ENCODE results near the gene FAM107A. TPM values are rescaled to one million over a fixed set of nuclear protein-coding genes. Genes with fewer than 3 reads are reported as not detected.
"Not testable (repeated sequence)": the region's sequence is repeated elsewhere in the genome, so short reads cannot be mapped to it uniquely, and the experiment has no call there.

FAM107A gene
- polyA plus RNA-seq, 1 experiment = 0.11 TPM

DNA sequence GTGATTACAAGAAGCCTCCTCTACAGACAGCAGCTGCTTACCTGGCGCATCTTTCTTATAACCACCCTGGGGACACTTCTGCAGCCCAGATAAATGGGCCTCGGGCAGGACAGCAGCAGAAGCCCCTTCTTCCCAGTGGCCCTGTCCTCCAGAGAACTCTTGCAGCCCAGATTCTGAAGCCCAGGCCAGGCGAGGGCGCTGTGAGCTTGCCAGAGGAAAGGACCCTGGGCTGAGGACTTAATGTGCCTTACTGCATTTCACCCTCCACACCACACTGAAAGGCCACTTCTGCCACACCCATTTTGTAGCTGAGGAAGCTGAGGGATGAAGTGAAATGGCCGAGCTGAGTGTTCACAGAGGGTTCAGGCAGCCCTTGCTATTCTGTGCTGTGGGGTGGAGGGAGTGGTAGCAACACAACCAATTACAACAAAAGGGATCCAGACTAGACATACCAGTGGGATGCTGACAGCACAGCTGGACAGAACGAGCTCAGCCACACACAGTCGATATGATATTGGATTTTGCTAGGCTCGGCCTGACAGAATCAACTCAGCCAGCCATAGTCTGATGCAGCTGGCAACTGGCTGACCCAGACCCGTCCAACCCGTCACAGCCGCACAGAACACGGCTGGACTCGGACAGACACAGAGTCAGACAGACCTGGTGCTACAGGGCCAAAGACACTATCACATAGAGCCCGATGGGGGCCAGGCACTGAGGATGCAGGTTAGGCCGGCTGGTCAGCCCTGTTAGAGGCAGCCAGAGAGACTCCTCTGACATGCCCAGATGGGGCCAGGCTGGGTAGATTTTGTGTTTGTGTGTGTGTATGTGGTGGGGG, 47.5 kb downstream of the FAM107A start:
- CTCF ChIA-PET = interaction anchor here (0.9 to 1.6 kb wide), 5 partner anchors 8 to 223 kb away, joined by 3 to 4 read pairs (median 4); partner anchors contain the start of gene HTD2
- no peaks in the 10 kb centered on the region; the same call in 1 of the 2 replicates for H3K36me3 ChIP-seq (ENCODE audit: control insufficient read depth, insufficient read depth, low read length)

DNA sequence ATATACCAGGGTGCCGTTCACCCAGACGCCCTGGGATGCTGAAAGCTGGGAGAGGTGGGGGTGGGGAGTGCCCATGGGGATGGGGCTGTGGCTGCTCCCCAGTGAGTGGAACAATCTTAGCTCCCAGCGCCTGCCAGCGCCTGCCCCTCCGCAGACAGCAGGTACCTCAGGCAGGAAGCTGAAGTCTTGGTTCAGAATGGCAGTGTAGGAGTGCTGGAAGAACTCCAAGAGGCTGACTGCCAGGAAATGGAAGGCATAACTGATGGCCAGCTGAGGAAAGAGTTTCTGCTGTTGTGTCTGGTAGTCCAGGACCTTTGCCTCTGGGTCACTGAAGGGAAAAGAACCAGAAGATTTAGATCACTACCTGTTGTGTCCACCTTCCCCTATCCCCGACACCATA, 48.6 kb downstream of the FAM107A start:
- POLR2A ChIA-PET = no interaction called here
- DNase-seq (ENCODE audit: low read depth) = no peak
- peaks cover 2% of the 10 kb centered on the region for H3K36me3 ChIP-seq (ENCODE audit: control insufficient read depth, insufficient read depth, low read length)
- H3K27me3 ChIP-seq (ENCODE audit: control insufficient read depth, insufficient read depth, low read length) = no peaks in the 10 kb centered on the region
- TF ChIP-seq, protein P1, sequence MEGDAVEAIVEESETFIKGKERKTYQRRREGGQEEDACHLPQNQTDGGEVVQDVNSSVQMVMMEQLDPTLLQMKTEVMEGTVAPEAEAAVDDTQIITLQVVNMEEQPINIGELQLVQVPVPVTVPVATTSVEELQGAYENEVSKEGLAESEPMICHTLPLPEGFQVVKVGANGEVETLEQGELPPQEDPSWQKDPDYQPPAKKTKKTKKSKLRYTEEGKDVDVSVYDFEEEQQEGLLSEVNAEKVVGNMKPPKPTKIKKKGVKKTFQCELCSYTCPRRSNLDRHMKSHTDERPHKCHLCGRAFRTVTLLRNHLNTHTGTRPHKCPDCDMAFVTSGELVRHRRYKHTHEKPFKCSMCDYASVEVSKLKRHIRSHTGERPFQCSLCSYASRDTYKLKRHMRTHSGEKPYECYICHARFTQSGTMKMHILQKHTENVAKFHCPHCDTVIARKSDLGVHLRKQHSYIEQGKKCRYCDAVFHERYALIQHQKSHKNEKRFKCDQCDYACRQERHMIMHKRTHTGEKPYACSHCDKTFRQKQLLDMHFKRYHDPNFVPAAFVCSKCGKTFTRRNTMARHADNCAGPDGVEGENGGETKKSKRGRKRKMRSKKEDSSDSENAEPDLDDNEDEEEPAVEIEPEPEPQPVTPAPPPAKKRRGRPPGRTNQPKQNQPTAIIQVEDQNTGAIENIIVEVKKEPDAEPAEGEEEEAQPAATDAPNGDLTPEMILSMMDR (IDR thresholded peaks at IDR 0.05; ENCODE audit: insufficient read depth, low read depth, low read length) = no peak
- no peak overlapping the region for H3K4me3 ChIP-seq (ENCODE audit: low read depth, low read length)
- CTCF ChIA-PET = interaction anchor here (0.9 to 1.6 kb wide), 11 partner anchors 8 to 223 kb away, joined by 3 to 7 read pairs (median 4); partner anchors contain the start of genes ACOX2, HTD2 and RPP14

More for the DNA sequence above, 47.5 kb downstream of the FAM107A start:
- DNase-seq (ENCODE audit: low read depth) = no peak
- POLR2A ChIA-PET = no interaction called here
- no peaks in the 10 kb centered on the region for H3K27me3 ChIP-seq (ENCODE audit: control insufficient read depth, insufficient read depth, low read length)
- no peak overlapping the region for H3K4me3 ChIP-seq (ENCODE audit: low read depth, low read length)
- TF ChIP-seq, protein P1 (IDR thresholded peaks at IDR 0.05; ENCODE audit: insufficient read depth, low read depth, low read length) = peak; percentile 34; the same call in 1 of the 2 replicates

DNA sequence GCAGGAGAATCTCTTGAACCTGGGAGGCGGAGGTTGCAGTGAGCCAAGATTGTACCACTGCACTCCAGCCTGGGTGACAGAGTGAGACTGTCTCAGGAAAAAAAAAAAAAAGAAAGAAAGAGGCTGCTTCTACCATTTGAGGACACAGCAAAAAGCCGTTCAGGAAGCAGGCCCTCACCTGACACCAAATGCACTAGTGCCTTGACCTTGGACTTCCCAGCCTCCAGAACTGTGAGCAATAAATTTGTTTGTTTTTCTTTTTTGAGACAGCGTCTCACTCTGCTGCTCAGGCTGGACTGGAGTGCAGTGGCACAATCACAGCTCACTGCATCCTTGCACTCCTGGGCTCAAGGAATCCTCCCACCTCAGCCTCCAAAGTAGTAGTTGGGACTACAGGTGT, 49.8 kb downstream of the FAM107A start:
- H3K4me3 ChIP-seq (ENCODE audit: low read depth, low read length); H3K27me3 ChIP-seq (ENCODE audit: control insufficient read depth, insufficient read depth, low read length); POLR2A ChIA-PET; DNase-seq (ENCODE audit: low read depth); H3K36me3 ChIP-seq (ENCODE audit: control insufficient read depth, insufficient read depth, low read length): not testable (repeated sequence)
- CTCF ChIA-PET = interaction anchor here (1.0 to 1.5 kb wide), 3 partner anchors 9 to 112 kb away, joined by 4 to 7 read pairs (median 4); partner anchors contain the start of gene ACOX2

DNA sequence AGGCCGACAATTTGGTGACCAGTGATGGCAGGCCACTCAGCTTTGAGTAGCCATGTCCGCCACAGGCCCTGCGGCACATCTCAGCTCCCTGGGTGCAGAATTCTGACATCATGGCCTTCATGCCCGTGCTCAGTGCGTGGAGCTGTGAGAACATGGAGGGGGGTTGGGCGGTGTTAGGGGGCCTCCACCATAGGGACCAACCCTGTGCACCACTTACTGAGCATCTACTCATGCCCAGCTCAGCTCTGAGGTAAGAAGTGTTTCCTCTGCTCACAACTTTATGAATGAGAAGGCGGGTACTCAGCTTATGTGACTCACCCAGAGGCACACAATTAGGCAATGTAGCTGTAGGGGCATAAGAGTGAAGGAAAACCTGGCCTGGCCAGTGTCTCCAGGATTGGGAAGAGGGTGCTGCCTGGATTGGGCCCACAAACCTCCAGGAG, 50.7 kb downstream of the FAM107A start:
- ChIA-PET CTCF (interaction anchor here (0.8 to 2.7 kb wide), 5 partner anchors 9 to 220 kb away, joined by 3 to 8 read pairs (median 4); partner anchors contain the start of genes HTD2 and RPP14), POLR2A (no interaction called here)
- peaks cover 2% of the 10 kb centered on the region for H3K36me3 ChIP-seq (ENCODE audit: control insufficient read depth, insufficient read depth, low read length)
- TF ChIP-seq, protein P1 (IDR thresholded peaks at IDR 0.05; ENCODE audit: insufficient read depth, low read depth, low read length) = no peak
- H3K27me3 ChIP-seq (ENCODE audit: control insufficient read depth, insufficient read depth, low read length) = no peaks in the 10 kb centered on the region
- DNase-seq (ENCODE audit: low read depth) = no peak
- no peak overlapping the region for H3K4me3 ChIP-seq (ENCODE audit: low read depth, low read length)

DNA sequence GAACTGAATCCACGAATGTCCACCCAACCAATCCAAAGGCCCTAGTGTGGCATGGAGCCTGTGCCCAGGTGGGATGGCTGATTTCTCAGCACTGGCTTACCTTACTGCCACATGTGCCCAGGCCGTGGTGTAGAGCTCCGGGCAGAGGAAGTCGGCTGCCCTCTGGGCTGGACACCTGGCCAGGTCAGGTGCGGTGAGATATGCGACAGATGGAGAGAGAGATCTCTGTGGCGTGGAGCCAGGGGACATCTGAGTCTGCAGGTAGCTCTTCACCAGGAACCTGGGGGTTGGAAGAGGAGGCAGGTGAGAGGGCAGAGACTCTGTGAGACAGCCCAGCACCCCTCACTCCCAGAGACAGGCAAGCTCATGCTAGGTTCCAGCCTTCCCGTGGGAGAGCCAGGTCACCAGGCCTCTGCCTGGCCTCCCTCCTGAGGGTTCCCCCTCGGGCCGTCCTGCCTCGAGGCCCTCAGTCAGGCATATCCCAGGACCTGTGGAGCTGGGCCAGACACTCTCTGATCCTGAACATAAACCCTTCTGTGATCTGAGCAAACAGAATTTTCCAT, 52.8 kb downstream of the FAM107A start:
- no peaks in the 10 kb centered on the region for H3K27me3 ChIP-seq (ENCODE audit: control insufficient read depth, insufficient read depth, low read length)

More for the DNA sequence above, 52.8 kb downstream of the FAM107A start:
- ChIA-PET POLR2A (no interaction called here), CTCF (interaction anchor here (0.6 to 2.7 kb wide), 4 partner anchors 31 to 218 kb away, joined by 3 to 8 read pairs (median 3); partner anchors contain the start of genes HTD2, KCTD6 and RPP14)
- H3K36me3 ChIP-seq (ENCODE audit: control insufficient read depth, insufficient read depth, low read length) = peaks cover 2% of the 10 kb centered on the region; the same call in 1 of the 2 replicates
- no peak overlapping the region for H3K4me3 ChIP-seq (ENCODE audit: low read depth, low read length)
- DNase-seq (ENCODE audit: low read depth) = no peak
- TF ChIP-seq, protein P1 (IDR thresholded peaks at IDR 0.05; ENCODE audit: insufficient read depth, low read depth, low read length) = no peak

All from BJ (cell line).